Gastroesophageal sphincter (tissue), 3 donors: ENCODE data around the gene NHS.

Experiments
- CTCF ChIP-seq, 4 experiments: fragments of 200-600 bp in 2 of 4; fragments of 450-650 bp in 2 of 4; sonication (generic) in 1 of 4; IDR thresholded peaks; one replicate each; pipeline ENCODE4 v1.5.1; 2017 to 2019; ENCODE audit warnings: antibody characterized with exemption in 4 of 4, mild to moderate bottlenecking in 2 of 4, moderate library complexity in 2 of 4
- POLR2A ChIP-seq, 2 donors: fragments of 450-650 bp; IDR thresholded peaks; one replicate each; pipeline ENCODE4 v1.6.1; 2017; ENCODE audit warnings: antibody characterized with exemption in 2 of 2, mild to moderate bottlenecking in 2 of 2, moderate library complexity in 1 of 2
- POLR2AphosphoS5 ChIP-seq: sonication (generic); formaldehyde crosslinking; IDR thresholded peaks from one replicate; pipeline ENCODE4 v1.6.1; 2017; ENCODE audit warnings: antibody characterized with exemption

- TF ChIP-seq CTCF (IDR thresholded peaks at IDR 0.05) (no peak), POLR2AphosphoS5 (no peak), POLR2A (IDR thresholded peaks at IDR 0.05) (no peak)
Measured at GRCh38 chrX:17500145-17500579, 125.2 kb downstream of the NHS start.
